ENCODE measurements around the gene FCER2. TPM values are rescaled to one million over a fixed set of nuclear protein-coding genes. Genes with fewer than 3 reads are reported as not detected.
A peak's percentile ranks its signal among the peaks of the same experiment; 100 is the strongest.

FCER2 gene
- polyA plus RNA-seq, 2 donors, result 0.02 TPM; not detected in 1

GRCh38 chr19:7681340-7682174, 20.4 kb downstream of the FCER2 start:
- no peaks in the 10 kb centered on the region for H3K27me3 ChIP-seq (ENCODE audit: control insufficient read depth in 1 of 2, insufficient read depth in 2 of 2, low read length in 2 of 2)
- peaks cover 0 to 10% of the 10 kb centered on the region in 2 donors for H3K36me3 ChIP-seq (ENCODE audit: control insufficient read depth in 2 of 2, insufficient read depth in 2 of 2, low read length in 1 of 2)
- no peaks in the 10 kb centered on the region for H3K9me3 ChIP-seq (ENCODE audit: control insufficient read depth in 2 of 2, insufficient read depth in 1 of 2, low read depth in 1 of 2, low read length in 1 of 2)
- H3K4me3 ChIP-seq (ENCODE audit: low read depth in 1 of 2, low read length in 2 of 2), result peak overlapping the region; percentile 95 to 99
- peaks cover 0 to 21% of the 10 kb centered on the region in 2 donors for H3K4me1 ChIP-seq (ENCODE audit: control insufficient read depth in 2 of 2, insufficient read depth in 2 of 2, low read length in 1 of 2)
- 3 to 6% methylated on average over 43 of the region's 43 CpGs for WGBS, 2 donors
- H3K27ac ChIP-seq (ENCODE audit: low read depth in 2 of 2, low read length in 1 of 2), result peak overlapping the region; percentile 66 to 77

- Histone ChIP-seq H3K27me3 (ENCODE audit: control insufficient read depth in 1 of 2, insufficient read depth in 2 of 2, low read length in 2 of 2) (no peaks in the 10 kb centered on the region), H3K4me3 (ENCODE audit: low read depth in 1 of 2, low read length in 2 of 2) (peak within 1 kb of the TSS; percentile 95 to 99), H3K36me3 (ENCODE audit: control insufficient read depth in 2 of 2, insufficient read depth in 2 of 2, low read length in 1 of 2) (peaks cover 0 to 10% of the 10 kb centered on the region in 2 donors), H3K9me3 (ENCODE audit: control insufficient read depth in 2 of 2, insufficient read depth in 1 of 2, low read depth in 1 of 2, low read length in 1 of 2) (no peaks in the 10 kb centered on the region), H3K4me1 (ENCODE audit: control insufficient read depth in 2 of 2, insufficient read depth in 2 of 2, low read length in 1 of 2) (peaks cover 0 to 21% of the 10 kb centered on the region in 2 donors), H3K27ac (ENCODE audit: low read depth in 2 of 2, low read length in 1 of 2) (peak within 1 kb of the TSS; percentile 66 to 77)
- WGBS, 2 donors, result 0 to 1% methylated on average over 65 to 79 of the region's 79 CpGs
Observed at GRCh38 chr19:7680606-7681339, 21.2 kb downstream of the FCER2 start, which contains the start of gene TRAPPC5. TSS of gene TRAPPC5 (plus strand) at chr19:7680833. CDS start at chr19:7682254, 1,421 bp downstream.

GRCh38 chr19:7679771-7680605, 21.9 kb downstream of the FCER2 start:
- Histone ChIP-seq H3K9me3 (ENCODE audit: control insufficient read depth in 2 of 2, insufficient read depth in 1 of 2, low read depth in 1 of 2, low read length in 1 of 2) (no peaks in the 10 kb centered on the region), H3K4me1 (ENCODE audit: control insufficient read depth in 2 of 2, insufficient read depth in 2 of 2, low read length in 1 of 2) (peaks cover 0 to 21% of the 10 kb centered on the region in 2 donors), H3K27me3 (ENCODE audit: control insufficient read depth in 1 of 2, insufficient read depth in 2 of 2, low read length in 2 of 2) (no peaks in the 10 kb centered on the region), H3K27ac (ENCODE audit: low read depth in 2 of 2, low read length in 1 of 2) (no peak overlapping the region), H3K4me3 (ENCODE audit: low read depth in 1 of 2, low read length in 2 of 2) (peak overlapping the region; percentile 95 to 99), H3K36me3 (ENCODE audit: control insufficient read depth in 2 of 2, insufficient read depth in 2 of 2, low read length in 1 of 2) (peaks cover 0 to 10% of the 10 kb centered on the region in 2 donors)
- 39 to 40% methylated on average over 22 of the region's 22 CpGs for WGBS, 2 donors

- peaks cover 0 to 10% of the 10 kb centered on the region in 2 donors for H3K36me3 ChIP-seq (ENCODE audit: control insufficient read depth in 2 of 2, insufficient read depth in 2 of 2, low read length in 1 of 2)
- 34 to 35% methylated on average over 30 of the region's 30 CpGs for WGBS, 2 donors
- H3K4me1 ChIP-seq (ENCODE audit: control insufficient read depth in 2 of 2, insufficient read depth in 2 of 2, low read length in 1 of 2), result peaks cover 0 to 21% of the 10 kb centered on the region in 2 donors
- no peaks in the 10 kb centered on the region for H3K27me3 ChIP-seq (ENCODE audit: control insufficient read depth in 1 of 2, insufficient read depth in 2 of 2, low read length in 2 of 2)
- H3K4me3 ChIP-seq (ENCODE audit: low read depth in 1 of 2, low read length in 2 of 2), result no peak overlapping the region
- no peaks in the 10 kb centered on the region for H3K9me3 ChIP-seq (ENCODE audit: control insufficient read depth in 2 of 2, insufficient read depth in 1 of 2, low read depth in 1 of 2, low read length in 1 of 2)
- no peak overlapping the region for H3K27ac ChIP-seq (ENCODE audit: low read depth in 2 of 2, low read length in 1 of 2)
Observed at GRCh38 chr19:7678971-7679751, 22.8 kb downstream of the FCER2 start.

- 50 to 54% methylated on average over 12 of the region's 12 CpGs for WGBS, 2 donors
- Histone ChIP-seq H3K4me1 (ENCODE audit: control insufficient read depth in 2 of 2, insufficient read depth in 2 of 2, low read length in 1 of 2) (peaks cover 0 to 21% of the 10 kb centered on the region in 2 donors), H3K36me3 (ENCODE audit: control insufficient read depth in 2 of 2, insufficient read depth in 2 of 2, low read length in 1 of 2) (peaks cover 0 to 7% of the 10 kb centered on the region in 2 donors), H3K27ac (ENCODE audit: low read depth in 2 of 2, low read length in 1 of 2) (no peak overlapping the region), H3K9me3 (ENCODE audit: control insufficient read depth in 2 of 2, insufficient read depth in 1 of 2, low read depth in 1 of 2, low read length in 1 of 2) (no peaks in the 10 kb centered on the region), H3K4me3 (ENCODE audit: low read depth in 1 of 2, low read length in 2 of 2) (no peak overlapping the region), H3K27me3 (ENCODE audit: control insufficient read depth in 1 of 2, insufficient read depth in 2 of 2, low read length in 2 of 2) (no peaks in the 10 kb centered on the region)
Observed at GRCh38 chr19:7677669-7678311, 24.1 kb downstream of the FCER2 start.

GRCh38 chr19:7676854-7677253, 25.1 kb downstream of the FCER2 start, which contains the start of gene MCEMP1:
TSS of gene MCEMP1 (plus strand) at chr19:7677090. CDS start at chr19:7677121, 31 bp downstream.
- no peaks in the 10 kb centered on the region for H3K27me3 ChIP-seq (ENCODE audit: control insufficient read depth in 1 of 2, insufficient read depth in 2 of 2, low read length in 2 of 2)
- H3K4me1 ChIP-seq (ENCODE audit: control insufficient read depth in 2 of 2, insufficient read depth in 2 of 2, low read length in 1 of 2), result peaks cover 0 to 14% of the 10 kb centered on the region in 2 donors
- H3K4me3 ChIP-seq (ENCODE audit: low read depth in 1 of 2, low read length in 2 of 2), result no peak within 1 kb of the TSS
- WGBS, 2 donors, result 28 to 35% methylated on average over 10 of the region's 10 CpGs
- no peak within 1 kb of the TSS for H3K27ac ChIP-seq (ENCODE audit: low read depth in 2 of 2, low read length in 1 of 2)
- no peaks in the 10 kb centered on the region for H3K36me3 ChIP-seq (ENCODE audit: control insufficient read depth in 2 of 2, insufficient read depth in 2 of 2, low read length in 1 of 2)
- H3K9me3 ChIP-seq (ENCODE audit: control insufficient read depth in 2 of 2, insufficient read depth in 1 of 2, low read depth in 1 of 2, low read length in 1 of 2), result no peaks in the 10 kb centered on the region

- Histone ChIP-seq H3K4me3 (ENCODE audit: low read depth in 1 of 2, low read length in 2 of 2) (no peak overlapping the region), H3K27ac (ENCODE audit: low read depth in 2 of 2, low read length in 1 of 2) (no peak overlapping the region), H3K4me1 (ENCODE audit: control insufficient read depth in 2 of 2, insufficient read depth in 2 of 2, low read length in 1 of 2) (peaks cover 0 to 10% of the 10 kb centered on the region in 2 donors), H3K27me3 (ENCODE audit: control insufficient read depth in 1 of 2, insufficient read depth in 2 of 2, low read length in 2 of 2) (no peaks in the 10 kb centered on the region), H3K9me3 (ENCODE audit: control insufficient read depth in 2 of 2, insufficient read depth in 1 of 2, low read depth in 1 of 2, low read length in 1 of 2) (no peaks in the 10 kb centered on the region), H3K36me3 (ENCODE audit: control insufficient read depth in 2 of 2, insufficient read depth in 2 of 2, low read length in 1 of 2) (no peaks in the 10 kb centered on the region)
- 31 to 35% methylated on average over 5 to 7 of the region's 7 CpGs for WGBS, 2 donors
Observed at GRCh38 chr19:7676376-7676775, 25.6 kb downstream of the FCER2 start.
